H9 (cell line): ENCODE measurements around the gene ZBED2. TPM values are rescaled to one million over a fixed set of nuclear protein-coding genes. Genes with fewer than 3 reads are reported as not detected.

ENCODE experiments used
- DNase-seq: peaks from one replicate; pipeline ENCODE4 v3.0.0-alpha.2; 2017
- H2AFZ ChIP-seq: one replicate; pipeline ENCODE4 v1.6.1; 2013; ENCODE audit warnings: mild to moderate bottlenecking, low read length, control low read depth, moderate library complexity
- H2AK5ac ChIP-seq: 2 replicates; pipeline ENCODE4 v1.6.1; 2013; ENCODE audit warnings: low read length, control low read depth, mixed read lengths; ENCODE audit not compliant: insufficient read length
- H2BK120ac ChIP-seq: one replicate; pipeline ENCODE4 v1.6.1; 2013; ENCODE audit warnings: low read depth, mild to moderate bottlenecking, low read length, control low read depth, inconsistent platforms; ENCODE audit not compliant: poor library complexity, severe bottlenecking
- H2BK12ac ChIP-seq: 2 replicates; pipeline ENCODE4 v1.6.1; 2013; ENCODE audit warnings: low read length, control low read depth, mixed read lengths, low read depth; ENCODE audit not compliant: insufficient read length
- H2BK15ac ChIP-seq: 2 replicates; pipeline ENCODE4 v1.6.1; 2013; ENCODE audit warnings: low read depth, low read length, control low read depth
- H2BK20ac ChIP-seq: one replicate; pipeline ENCODE4 v1.6.1; 2013; ENCODE audit warnings: low read depth, mild to moderate bottlenecking, low read length, control low read depth, inconsistent platforms; ENCODE audit not compliant: poor library complexity, severe bottlenecking
- H2BK5ac ChIP-seq: 2 replicates; pipeline ENCODE4 v1.6.1; 2013; ENCODE audit warnings: low read length, control low read depth, mixed read lengths; ENCODE audit not compliant: insufficient read length
- H3K14ac ChIP-seq: 2 replicates; pipeline ENCODE4 v1.6.1; 2013; ENCODE audit warnings: low read length, control low read depth; ENCODE audit not compliant: insufficient read depth
- H3K18ac ChIP-seq: 2 replicates; pipeline ENCODE4 v1.6.1; 2013; ENCODE audit warnings: low read depth, mild to moderate bottlenecking, mixed read lengths, low read length, control low read depth; ENCODE audit not compliant: insufficient read length
- H3K23ac ChIP-seq: 2 replicates; pipeline ENCODE4 v1.6.1; 2013; ENCODE audit warnings: low read length, control low read depth, mixed read lengths, low read depth; ENCODE audit not compliant: insufficient read length
- H3K23me2 ChIP-seq: 2 replicates; pipeline ENCODE4 v1.6.1; 2013; ENCODE audit warnings: low read depth, mild to moderate bottlenecking, mixed read lengths, low read length, control low read depth; ENCODE audit not compliant: insufficient read length, poor library complexity, severe bottlenecking
- H3K27ac ChIP-seq: 2 replicates; pipeline ENCODE4 v1.5.1; 2013; ENCODE audit warnings: low read length, control low read depth, mixed read lengths, low read depth; ENCODE audit not compliant: insufficient read length
- H3K27me3 ChIP-seq: 2 replicates; pipeline ENCODE4 v1.6.1; 2013; ENCODE audit warnings: low read length, control low read depth, inconsistent platforms; ENCODE audit not compliant: insufficient read depth
- H3K4ac ChIP-seq: 2 replicates; pipeline ENCODE4 v1.6.1; 2013; ENCODE audit warnings: low read depth, mild to moderate bottlenecking, control low read depth, inconsistent platforms, low read length, moderate library complexity
- H3K4me1 ChIP-seq: 2 replicates; pipeline ENCODE4 v1.6.1; 2013; ENCODE audit warnings: low read length, control low read depth, inconsistent platforms; ENCODE audit not compliant: insufficient read depth
- H3K4me2 ChIP-seq: 2 replicates; pipeline ENCODE4 v1.6.1; 2013; ENCODE audit warnings: low read length, control low read depth, mixed read lengths; ENCODE audit not compliant: insufficient read length, insufficient read depth
- H3K56ac ChIP-seq: 2 replicates; pipeline ENCODE4 v1.6.1; 2013; ENCODE audit warnings: low read depth, mild to moderate bottlenecking, mixed read lengths, low read length, control low read depth; ENCODE audit not compliant: insufficient read length
- H3K79me1 ChIP-seq: 2 replicates; pipeline ENCODE4 v1.6.1; 2013; ENCODE audit warnings: low read depth, mild to moderate bottlenecking, moderate library complexity, low read length, control low read depth, inconsistent platforms; ENCODE audit not compliant: insufficient read depth, poor library complexity, severe bottlenecking
- H3K79me2 ChIP-seq: 2 replicates; pipeline ENCODE4 v1.6.1; 2013; ENCODE audit warnings: low read length, control low read depth, inconsistent platforms; ENCODE audit not compliant: insufficient read depth
- H3K9ac ChIP-seq: 2 replicates; pipeline ENCODE4 v1.6.1; 2013; ENCODE audit warnings: low read length, control low read depth, mixed read lengths; ENCODE audit not compliant: insufficient read length; ENCODE audit errors: extremely low read depth
- H3K9me3 ChIP-seq: one replicate; pipeline ENCODE4 v1.6.1; 2013; ENCODE audit warnings: low read depth, low read length, inconsistent platforms; ENCODE audit not compliant: control insufficient read depth
- H3T11ph ChIP-seq: one replicate; pipeline ENCODE4 v1.6.1; 2013; ENCODE audit warnings: mild to moderate bottlenecking, low read length, control low read depth, inconsistent platforms
- H4K20me1 ChIP-seq: one replicate; pipeline ENCODE4 v1.6.1; 2013; ENCODE audit not compliant: control insufficient read depth, insufficient read length, insufficient read depth
- H4K5ac ChIP-seq: 2 replicates; pipeline ENCODE4 v1.6.1; 2013; ENCODE audit warnings: low read depth, mild to moderate bottlenecking, mixed read lengths, low read length, control low read depth; ENCODE audit not compliant: insufficient read length
- H4K8ac ChIP-seq: replicated peaks from 2 replicates; pipeline ENCODE4 v1.6.1; 2013; ENCODE audit warnings: low read length, control low read depth, mixed read lengths, low read depth; ENCODE audit not compliant: insufficient read length
- H4K91ac ChIP-seq: 2 replicates; pipeline ENCODE4 v1.6.1; 2013; ENCODE audit warnings: low read depth, mild to moderate bottlenecking, moderate library complexity, mixed read lengths, low read length, control low read depth; ENCODE audit not compliant: insufficient read length
- H3K27ac Mint-ChIP-seq, 3 experiments: 2 replicates in 2 of 3; 3 replicates in 1 of 3; pipeline ENCODE4 v1.8.0; 2020 to 2021; ENCODE audit warnings: mixed read lengths in 3 of 3, mild to moderate bottlenecking in 1 of 3, moderate library complexity in 1 of 3
- H3K27me3 Mint-ChIP-seq: 2 replicates; pipeline ENCODE4 v1.8.0; 2021; ENCODE audit warnings: low read depth, mild to moderate bottlenecking, moderate library complexity, mixed read lengths
- H3K36me3 Mint-ChIP-seq, 3 experiments: 2 replicates in 2 of 3; 3 replicates in 1 of 3; pipeline ENCODE4 v1.8.0; 2020 to 2021; ENCODE audit warnings: low read depth in 3 of 3, mixed read lengths in 3 of 3; ENCODE audit not compliant: insufficient read depth in 1 of 3
- H3K4me1 Mint-ChIP-seq, 2 experiments: 2 replicates each; pipeline ENCODE4 v1.8.0; 2020; ENCODE audit warnings: mixed read lengths in 2 of 2
- H3K4me3 Mint-ChIP-seq, 2 experiments: 2 replicates in 1 of 2; 3 replicates in 1 of 2; pipeline ENCODE4 v1.8.0; 2020 to 2021; ENCODE audit warnings: mild to moderate bottlenecking in 2 of 2, mixed read lengths in 2 of 2, moderate library complexity in 1 of 2
- H3K9me3 Mint-ChIP-seq, 2 experiments: 2 replicates in 1 of 2; 3 replicates in 1 of 2; pipeline ENCODE4 v1.8.0; 2020; ENCODE audit warnings: mild to moderate bottlenecking in 2 of 2, mixed read lengths in 2 of 2, moderate library complexity in 1 of 2
- WGBS: extraction: QIAGEN DNeasy Blood & Tissue Kit; methylation state at CpG from one replicate; pipeline ENCODE4 v1.1.7; 2013; ENCODE audit warnings: missing lambda C conversion rate, low lambda C conversion rate, mixed read lengths; ENCODE audit not compliant: insufficient read length; ENCODE audit errors: extremely low coverage; 5-methylcytosine and 5-hydroxymethylcytosine counted together
- total RNA-seq: library from RNA; stranded (reverse); gene quantifications from 2 replicates; pipeline ENCODE4 v1.2.1, GENCODE V29; 2021
- TF ChIP-seq, protein P1 (sequence below): fragments of 200-600 bp; sonication (generic); conservative IDR thresholded peaks from 3 replicates; pipeline ENCODE4 v1.8.0; 2021; ENCODE audit warnings: antibody characterized with exemption, mild to moderate bottlenecking

The ZBED2 gene
- total RNA-seq, 1 experiment from 2014 or later = not detected

GRCh38 chr3:111598552-111598951 lies 3.4 kb upstream of the ZBED2 start:
- Histone ChIP-seq H2AFZ (no peak overlapping the region), H4K5ac (no peak overlapping the region), H2BK5ac (no peak overlapping the region), H3K9ac (no peak overlapping the region), H3K9me3 (no peaks in the 10 kb centered on the region), H3T11ph (no peak overlapping the region), H3K23ac (no peak overlapping the region), H2BK20ac (no peak overlapping the region), H4K8ac (no peak overlapping the region), H4K91ac (no peak overlapping the region), H3K79me1 (no peaks in the 10 kb centered on the region), H3K14ac (no peak overlapping the region), H2BK120ac (no peak overlapping the region), H2BK15ac (no peak overlapping the region), H2BK12ac (no peak overlapping the region), H3K23me2 (no peaks in the 10 kb centered on the region), H4K20me1 (no peaks in the 10 kb centered on the region), H3K4me2 (no peak overlapping the region), H3K27me3 (no peaks in the 10 kb centered on the region), H3K79me2 (no peaks in the 10 kb centered on the region), H2AK5ac (no peak overlapping the region), H3K18ac (no peak overlapping the region), H3K27ac (no peak overlapping the region), H3K56ac (no peak overlapping the region), H3K4ac (no peak overlapping the region), H3K4me1 (no peaks in the 10 kb centered on the region)
- no peak for DNase-seq
- TF ChIP-seq, protein P1, sequence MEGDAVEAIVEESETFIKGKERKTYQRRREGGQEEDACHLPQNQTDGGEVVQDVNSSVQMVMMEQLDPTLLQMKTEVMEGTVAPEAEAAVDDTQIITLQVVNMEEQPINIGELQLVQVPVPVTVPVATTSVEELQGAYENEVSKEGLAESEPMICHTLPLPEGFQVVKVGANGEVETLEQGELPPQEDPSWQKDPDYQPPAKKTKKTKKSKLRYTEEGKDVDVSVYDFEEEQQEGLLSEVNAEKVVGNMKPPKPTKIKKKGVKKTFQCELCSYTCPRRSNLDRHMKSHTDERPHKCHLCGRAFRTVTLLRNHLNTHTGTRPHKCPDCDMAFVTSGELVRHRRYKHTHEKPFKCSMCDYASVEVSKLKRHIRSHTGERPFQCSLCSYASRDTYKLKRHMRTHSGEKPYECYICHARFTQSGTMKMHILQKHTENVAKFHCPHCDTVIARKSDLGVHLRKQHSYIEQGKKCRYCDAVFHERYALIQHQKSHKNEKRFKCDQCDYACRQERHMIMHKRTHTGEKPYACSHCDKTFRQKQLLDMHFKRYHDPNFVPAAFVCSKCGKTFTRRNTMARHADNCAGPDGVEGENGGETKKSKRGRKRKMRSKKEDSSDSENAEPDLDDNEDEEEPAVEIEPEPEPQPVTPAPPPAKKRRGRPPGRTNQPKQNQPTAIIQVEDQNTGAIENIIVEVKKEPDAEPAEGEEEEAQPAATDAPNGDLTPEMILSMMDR = no peak
- Mint-ChIP-seq H3K9me3 (peaks cover 0 to 3% of the 10 kb centered on the region in 2 experiments; a peak in 1 of 5 replicates), H3K27me3 (peaks cover 2% of the 10 kb centered on the region; the same call in 1 of the 2 replicates), H3K4me3 (no peak overlapping the region), H3K4me1 (no peaks in the 10 kb centered on the region), H3K36me3 (no peaks in the 10 kb centered on the region), H3K27ac (no peak overlapping the region)
- WGBS = no CpG with 5 or more reads among the region's 2 CpGs
